HAP-1 (cell line): ENCODE measurements around the gene CSNK1G2.

ENCODE experiments used
- DNase-seq, 2 experiments: peaks; one replicate each; pipeline ENCODE4 v3.0.0-alpha.2; 2016 to 2020; ENCODE audit warnings: low spot score in 2 of 2
- H3K27me3 ChIP-seq: fragments of 250-450 bp; sonication (Bioruptor Pico); 2 replicates; pipeline ENCODE4 v1.5.1; 2020; ENCODE audit warnings: low read depth, mild to moderate bottlenecking, moderate library complexity
- H3K36me3 ChIP-seq: fragments of 250-450 bp; sonication (Bioruptor Pico); replicated peaks from 2 replicates; pipeline ENCODE4 v1.5.1; 2020; ENCODE audit warnings: mild to moderate bottlenecking
- H3K4me1 ChIP-seq: fragments of 250-450 bp; sonication (Bioruptor Pico); 2 replicates; pipeline ENCODE4 v1.5.1; 2020; ENCODE audit warnings: mild to moderate bottlenecking
- H3K4me3 ChIP-seq: fragments of 250-450 bp; sonication (Bioruptor Pico); 2 replicates; pipeline ENCODE4 v1.5.1; 2020; ENCODE audit warnings: mild to moderate bottlenecking, moderate library complexity
- H3K9me3 ChIP-seq: fragments of 250-450 bp; sonication (Bioruptor Pico); 2 replicates; pipeline ENCODE4 v1.5.1; 2020; ENCODE audit warnings: mild to moderate bottlenecking, moderate library complexity
- in situ Hi-C: fragments of 300-500 bp; cut with MboI; formaldehyde crosslinking; loops from 3 replicates; pipeline ENCODE4 v1.14.3; 2020; ENCODE audit warnings: low sequenced_read_pairs, inconsistent platforms, mixed read lengths

The CSNK1G2 gene

DNA sequence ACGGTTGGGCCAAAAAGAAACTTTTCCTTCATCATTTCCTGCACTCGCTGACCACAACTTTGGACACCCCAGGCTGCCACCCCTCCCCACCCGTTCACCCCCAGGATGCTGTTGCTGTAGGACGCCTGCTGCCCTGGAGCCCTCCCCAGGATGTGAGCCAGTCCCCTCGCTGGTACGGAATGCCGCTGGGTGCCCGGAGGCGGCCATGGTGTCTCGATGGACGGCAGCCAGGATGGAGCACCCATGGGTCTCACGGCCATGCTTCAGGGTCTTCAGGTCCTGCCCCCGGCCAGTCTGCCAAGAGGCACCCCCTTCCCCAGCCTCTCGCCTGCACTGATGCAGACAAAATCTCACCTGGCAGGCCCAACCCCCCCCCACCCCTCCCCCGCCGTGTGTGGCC is 15.4 kb upstream of the CSNK1G2 start:
- Histone ChIP-seq H3K4me3 (no peak overlapping the region), H3K36me3 (peaks cover 12% of the 10 kb centered on the region), H3K27me3 (no peaks in the 10 kb centered on the region), H3K9me3 (no peaks in the 10 kb centered on the region), H3K4me1 (0 out of 2 replicates have a peak, but pooled peaks cover 5% of the 10 kb centered on the region)
- no peak for DNase-seq
- in situ Hi-C loops = no loop called here

DNA sequence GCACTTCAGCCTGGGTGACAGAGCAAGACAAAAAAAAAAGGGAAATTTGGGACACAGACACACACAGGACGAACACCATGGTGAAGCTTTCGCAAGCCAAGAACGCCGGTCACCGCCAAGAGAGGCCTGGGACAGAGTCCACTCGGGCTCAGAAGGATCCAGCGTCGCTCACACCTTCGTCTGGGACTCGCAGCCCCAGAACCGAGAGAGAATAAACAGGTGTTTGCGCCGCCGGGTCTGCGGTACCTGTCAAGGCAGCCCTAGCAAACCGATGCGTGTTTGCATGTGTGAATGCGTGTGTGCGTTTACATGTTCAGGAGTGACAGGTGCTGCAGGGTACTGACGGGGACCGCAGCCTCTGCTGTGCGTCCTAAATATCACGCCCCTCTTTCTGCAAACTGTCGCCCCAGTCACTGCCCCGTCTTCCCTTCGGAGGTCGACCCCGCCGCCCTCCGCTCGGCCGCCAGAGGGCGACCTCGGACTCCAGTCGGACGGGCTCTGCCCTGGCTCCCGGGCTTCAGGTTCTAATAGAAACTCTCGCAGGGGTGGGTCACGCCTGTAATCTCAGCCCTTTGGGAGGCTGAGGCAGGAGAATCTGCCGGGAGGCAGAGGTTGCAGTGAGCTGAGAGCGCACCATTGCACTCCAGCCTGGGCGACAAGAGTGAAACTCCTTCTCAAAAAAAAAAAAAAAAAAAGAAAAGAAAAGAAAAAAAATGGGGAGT is 11.8 kb upstream of the CSNK1G2 start:
- Histone ChIP-seq H3K4me1 (0 out of 2 replicates have a peak, but pooled peaks cover 5% of the 10 kb centered on the region), H3K27me3 (no peaks in the 10 kb centered on the region), H3K4me3 (peak overlapping the region; percentile 24), H3K36me3 (peaks cover 4% of the 10 kb centered on the region; the same call in 1 of the 2 replicates), H3K9me3 (0 out of 2 replicates have a peak, but pooled peaks cover 3% of the 10 kb centered on the region)
- in situ Hi-C loops = no loop called here
- DNase-seq = peak; percentile 73 to 89

DNA sequence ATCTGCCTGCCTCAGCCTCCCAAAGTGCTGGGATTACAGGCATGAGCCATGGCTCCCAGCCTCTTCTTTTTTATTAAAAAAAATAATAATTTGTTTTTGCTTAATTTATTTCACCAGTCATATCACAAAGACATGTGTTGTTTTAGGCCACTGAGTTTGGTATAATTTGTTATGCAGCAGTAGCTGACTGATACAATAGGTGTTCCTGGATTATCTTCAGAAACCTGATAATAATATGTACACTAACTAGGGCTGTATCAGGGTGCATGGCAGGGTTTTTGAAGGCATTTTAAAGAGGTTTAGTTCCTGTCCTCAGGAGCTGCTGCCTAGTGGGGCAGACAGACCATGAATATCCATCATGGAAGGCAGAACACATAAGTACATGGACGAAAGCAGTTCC is 9.5 kb upstream of the CSNK1G2 start:
- in situ Hi-C loops = no loop called here
- H3K4me1 ChIP-seq = 0 out of 2 replicates have a peak, but pooled peaks cover 5% of the 10 kb centered on the region

DNA sequence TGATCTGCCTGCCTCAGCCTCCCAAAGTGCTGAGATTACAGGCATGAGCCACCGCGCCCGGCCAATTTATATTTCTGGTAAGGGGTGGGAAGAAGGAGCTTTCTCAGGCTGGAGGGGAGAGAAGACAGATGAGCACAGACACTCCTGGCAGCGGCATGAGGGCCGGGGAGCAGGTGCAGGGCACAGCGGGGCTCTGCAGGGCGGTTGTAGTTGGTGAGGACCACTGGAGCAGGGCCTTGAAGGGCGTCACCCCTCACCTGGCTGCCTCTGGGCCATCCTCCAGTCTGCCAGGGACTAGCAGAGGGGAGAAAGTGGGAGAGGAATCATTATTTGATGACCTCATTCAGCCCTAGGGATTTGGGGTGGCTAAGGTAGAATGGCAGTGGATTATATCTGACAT is 8.6 kb upstream of the CSNK1G2 start:
- 0 out of 2 replicates have a peak, but pooled peaks cover 5% of the 10 kb centered on the region for H3K4me1 ChIP-seq
- in situ Hi-C loops = no loop called here

More for the DNA sequence above, 9.5 kb upstream of the CSNK1G2 start:
- Histone ChIP-seq H3K27me3 (no peaks in the 10 kb centered on the region), H3K9me3 (0 out of 2 replicates have a peak, but pooled peaks cover 3% of the 10 kb centered on the region), H3K36me3 (no peaks in the 10 kb centered on the region), H3K4me3 (no peak overlapping the region)
- no peak for DNase-seq

DNA sequence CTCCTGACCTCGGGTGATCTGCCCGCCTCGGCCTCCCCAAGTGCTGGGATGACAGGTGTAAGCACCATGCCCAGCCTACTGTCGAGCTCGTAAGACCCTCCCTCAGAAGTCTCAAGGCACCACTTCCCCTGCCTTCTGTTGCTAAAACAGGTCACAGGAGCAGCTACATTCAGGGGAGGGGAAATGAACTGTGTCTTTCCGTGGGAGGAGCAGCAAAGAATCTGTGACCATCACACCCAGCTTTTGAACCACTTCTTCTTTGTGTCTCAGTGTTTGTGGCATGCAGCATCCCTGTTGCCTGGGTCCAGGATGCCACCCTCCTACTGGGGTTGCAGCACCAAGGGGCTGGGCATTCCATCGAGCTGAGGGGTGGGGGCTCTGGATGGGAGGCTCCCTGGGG is 7.7 kb upstream of the CSNK1G2 start:
- no peak for DNase-seq
- Histone ChIP-seq H3K27me3 (no peaks in the 10 kb centered on the region), H3K36me3 (no peaks in the 10 kb centered on the region), H3K4me3 (no peak overlapping the region), H3K4me1 (0 out of 2 replicates have a peak, but pooled peaks cover 5% of the 10 kb centered on the region), H3K9me3 (0 out of 2 replicates have a peak, but pooled peaks cover 3% of the 10 kb centered on the region)
- in situ Hi-C loops = no loop called here

More for the DNA sequence above, 8.6 kb upstream of the CSNK1G2 start:
- 0 out of 2 replicates have a peak, but pooled peaks cover 3% of the 10 kb centered on the region for H3K9me3 ChIP-seq
- DNase-seq = no peak
- H3K27me3 ChIP-seq = no peaks in the 10 kb centered on the region
- no peaks in the 10 kb centered on the region for H3K36me3 ChIP-seq
- H3K4me3 ChIP-seq = no peak overlapping the region

DNA sequence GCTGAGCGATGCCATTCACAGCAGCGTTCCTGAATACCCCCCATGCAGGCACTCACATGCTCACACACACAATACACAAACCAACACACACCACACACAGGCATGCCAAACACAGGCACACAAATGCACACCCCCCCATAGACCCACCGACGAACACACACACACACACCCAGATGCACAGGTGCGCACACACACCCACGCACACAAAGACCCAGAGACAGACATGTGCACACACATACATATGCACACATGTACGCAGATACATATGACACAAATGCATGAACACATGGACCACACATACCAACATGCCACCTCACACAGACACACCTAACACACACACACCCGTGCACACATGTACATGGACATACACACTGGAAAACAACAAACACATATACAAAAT is 7.0 kb upstream of the CSNK1G2 start:
- Histone ChIP-seq H3K4me1 (0 out of 2 replicates have a peak, but pooled peaks cover 5% of the 10 kb centered on the region), H3K9me3 (0 out of 2 replicates have a peak, but pooled peaks cover 3% of the 10 kb centered on the region), H3K27me3 (no peaks in the 10 kb centered on the region), H3K4me3 (no peak overlapping the region), H3K36me3 (no peaks in the 10 kb centered on the region)
- DNase-seq = no peak
- in situ Hi-C loops = no loop called here

DNA sequence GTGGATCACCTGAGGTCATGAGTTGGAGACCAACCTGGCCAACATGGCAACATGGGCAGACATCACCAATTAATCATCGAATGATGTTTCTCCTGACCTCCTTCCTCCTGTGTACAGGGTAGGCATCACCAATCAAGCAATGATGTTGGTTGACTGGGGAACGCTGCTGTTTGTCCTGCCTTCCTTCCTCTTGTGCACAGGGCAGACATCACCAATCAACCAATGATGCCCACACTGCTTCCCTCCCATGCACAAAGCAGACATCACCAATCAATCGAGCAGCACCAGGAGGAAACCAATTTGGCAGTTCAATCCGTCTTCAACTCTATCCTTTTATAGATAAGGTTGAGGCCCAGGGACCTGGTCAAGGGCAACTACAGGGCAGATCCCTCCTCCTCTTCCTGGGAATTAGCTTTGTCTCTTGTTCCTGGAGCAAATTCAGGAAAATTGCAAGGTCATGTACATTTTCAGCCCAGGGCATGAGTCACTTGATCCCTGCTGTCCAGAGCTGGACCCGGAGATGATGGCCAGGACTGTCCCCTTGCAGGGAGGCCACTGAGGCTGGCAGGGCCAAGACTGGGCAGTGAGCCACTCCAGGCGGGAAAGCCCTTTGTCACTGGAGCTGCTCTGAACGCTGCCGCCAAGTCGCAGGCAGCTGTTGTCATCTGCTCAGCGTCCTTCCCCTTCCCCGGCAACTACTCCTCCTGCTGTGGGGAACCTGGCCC is 5.3 kb upstream of the CSNK1G2 start:
- no peak for DNase-seq
- H3K4me1 ChIP-seq = peaks cover 6% of the 10 kb centered on the region
- H3K27me3 ChIP-seq = no peaks in the 10 kb centered on the region
- H3K36me3 ChIP-seq = no peaks in the 10 kb centered on the region
- H3K4me3 ChIP-seq = no peak overlapping the region
- in situ Hi-C loops = no loop called here
- 0 out of 2 replicates have a peak, but pooled peaks cover 3% of the 10 kb centered on the region for H3K9me3 ChIP-seq

DNA sequence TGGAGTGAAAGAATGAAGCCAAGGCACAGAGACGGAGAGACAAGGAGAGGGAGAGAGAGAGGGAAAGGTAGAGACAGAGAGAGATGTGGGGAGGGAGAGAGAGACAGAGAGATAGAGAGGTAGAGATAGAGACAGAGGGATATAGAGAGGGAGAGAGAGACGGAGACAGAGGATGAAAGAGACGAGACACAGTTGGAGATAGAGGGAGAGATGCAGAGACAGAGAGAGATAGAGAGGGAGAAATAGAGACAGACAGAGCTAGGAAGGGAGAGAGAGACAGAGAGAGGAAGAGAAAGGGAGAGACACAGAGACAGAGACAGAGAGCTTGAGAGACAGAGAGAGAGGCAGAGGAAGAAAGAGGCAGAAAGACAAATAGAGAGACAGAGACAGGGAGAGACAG is 4.5 kb upstream of the CSNK1G2 start:
- H3K4me3 ChIP-seq = no peak overlapping the region
- H3K36me3 ChIP-seq = no peaks in the 10 kb centered on the region
- in situ Hi-C loops = no loop called here
- no peak for DNase-seq
- no peaks in the 10 kb centered on the region for H3K27me3 ChIP-seq
- H3K4me1 ChIP-seq = peaks cover 6% of the 10 kb centered on the region
- 0 out of 2 replicates have a peak, but pooled peaks cover under 1% of the 10 kb centered on the region for H3K9me3 ChIP-seq

DNA sequence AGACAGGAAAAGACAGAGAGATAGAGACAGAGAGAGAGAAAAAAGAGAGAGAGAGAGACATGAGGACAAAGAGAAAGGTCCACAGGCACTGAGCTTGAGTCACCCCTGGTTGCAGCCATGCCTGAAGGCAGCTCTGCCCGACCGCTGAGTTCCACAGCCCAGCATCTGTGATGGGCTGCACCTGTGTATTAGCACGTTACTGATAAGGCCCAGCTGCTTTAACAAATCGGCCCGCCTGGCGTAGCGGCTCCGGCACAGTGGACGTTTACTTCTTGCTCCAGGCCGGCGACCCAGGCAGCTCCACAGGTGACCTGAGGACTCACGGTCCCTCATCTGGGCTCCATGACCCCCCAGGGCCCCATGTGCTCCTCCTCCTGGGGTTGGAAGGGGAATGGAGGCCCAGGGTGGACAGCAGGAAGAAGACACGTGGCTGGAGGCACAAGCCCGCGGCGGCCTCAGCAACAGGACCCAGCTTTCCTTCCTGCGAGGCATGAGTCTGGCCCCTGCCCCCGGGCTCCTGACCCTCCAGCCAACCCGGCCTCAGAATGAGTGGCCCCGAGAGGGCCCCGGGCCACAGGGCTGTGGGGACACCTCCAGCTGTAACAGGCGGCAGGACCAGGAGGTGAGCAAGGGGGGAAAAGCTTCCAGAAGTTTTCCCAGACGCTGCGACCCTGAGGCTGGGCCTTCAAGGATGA is 3.9 kb upstream of the CSNK1G2 start:
- in situ Hi-C loops = no loop called here
- DNase-seq = no peak
- no peaks in the 10 kb centered on the region for H3K9me3 ChIP-seq
- peaks cover 6% of the 10 kb centered on the region for H3K4me1 ChIP-seq
- no peak overlapping the region for H3K4me3 ChIP-seq
- no peaks in the 10 kb centered on the region for H3K27me3 ChIP-seq
- H3K36me3 ChIP-seq = no peaks in the 10 kb centered on the region

DNA sequence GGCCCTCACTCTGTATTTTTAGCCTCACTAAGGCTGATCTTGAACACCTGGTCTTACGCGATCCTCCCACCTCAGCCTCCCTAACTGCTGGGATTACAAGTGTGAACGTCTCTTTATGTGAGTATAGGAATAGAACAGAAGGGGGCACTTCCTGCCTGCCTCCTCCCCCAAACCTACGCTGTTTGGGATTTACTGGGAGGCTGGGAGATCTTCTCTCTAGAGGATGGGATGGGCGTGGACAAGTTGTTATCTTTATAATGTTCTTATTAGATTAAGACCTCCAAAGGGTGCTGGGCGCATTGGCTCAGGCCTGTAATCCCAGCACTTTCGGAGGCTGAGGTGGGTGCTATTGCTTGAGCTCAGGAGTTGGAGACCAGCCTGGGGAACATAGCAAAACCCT is 2.9 kb upstream of the CSNK1G2 start:
- Histone ChIP-seq H3K27me3 (no peaks in the 10 kb centered on the region), H3K4me1 (peaks cover 9% of the 10 kb centered on the region), H3K9me3 (no peaks in the 10 kb centered on the region), H3K36me3 (no peaks in the 10 kb centered on the region), H3K4me3 (no peak overlapping the region)
- in situ Hi-C loops = no loop called here
- no peak for DNase-seq

DNA sequence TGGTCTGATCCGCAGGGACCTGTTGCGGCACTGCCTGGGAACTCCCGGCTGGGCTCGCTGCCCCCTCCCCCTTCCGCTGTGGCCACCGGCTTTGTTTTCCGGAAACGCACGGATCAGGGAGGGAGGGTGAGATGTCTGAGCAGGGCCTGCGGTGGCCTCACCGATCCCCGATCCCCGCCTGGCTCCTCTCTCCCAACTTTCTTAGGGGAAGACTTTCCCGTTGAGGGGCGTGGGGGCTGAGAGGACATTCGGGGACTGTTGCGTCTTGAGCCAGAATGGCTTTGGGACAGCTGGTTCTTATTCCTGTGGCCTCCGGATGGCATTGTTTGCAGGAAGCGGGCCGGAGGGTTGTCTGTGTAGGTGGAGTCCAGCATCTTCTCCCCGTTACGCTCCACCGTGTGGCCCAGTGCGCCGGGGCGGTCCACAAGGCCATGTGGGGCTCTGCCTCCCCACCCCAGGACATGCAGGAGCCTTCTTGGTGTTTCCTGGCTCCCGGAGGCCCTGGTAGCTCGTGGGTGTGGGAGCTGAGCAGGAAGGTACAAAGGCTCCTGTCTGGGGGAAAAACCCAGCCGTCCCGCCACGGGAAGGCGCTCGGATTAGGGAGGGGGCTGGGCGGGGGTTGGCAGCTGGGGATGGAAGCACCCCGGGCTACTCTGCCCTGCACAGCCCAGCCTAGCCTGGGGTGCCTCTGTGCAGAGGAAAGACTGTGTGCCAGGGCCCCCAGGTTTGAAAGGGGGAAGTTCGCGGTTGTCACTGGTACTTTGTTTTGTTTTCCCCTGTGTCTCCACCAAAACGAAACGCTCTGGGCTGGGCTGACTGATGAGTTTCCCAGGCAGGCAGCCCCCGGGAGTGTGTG is 1.3 kb downstream of the CSNK1G2 start:
- no peaks in the 10 kb centered on the region for H3K36me3 ChIP-seq
- H3K27me3 ChIP-seq = no peaks in the 10 kb centered on the region
- in situ Hi-C loops = no loop called here
- peak; percentile 76 to 90 for DNase-seq
- peak overlapping the region; percentile 82 for H3K4me3 ChIP-seq
- H3K4me1 ChIP-seq = peaks cover 14% of the 10 kb centered on the region
- no peaks in the 10 kb centered on the region for H3K9me3 ChIP-seq

DNA sequence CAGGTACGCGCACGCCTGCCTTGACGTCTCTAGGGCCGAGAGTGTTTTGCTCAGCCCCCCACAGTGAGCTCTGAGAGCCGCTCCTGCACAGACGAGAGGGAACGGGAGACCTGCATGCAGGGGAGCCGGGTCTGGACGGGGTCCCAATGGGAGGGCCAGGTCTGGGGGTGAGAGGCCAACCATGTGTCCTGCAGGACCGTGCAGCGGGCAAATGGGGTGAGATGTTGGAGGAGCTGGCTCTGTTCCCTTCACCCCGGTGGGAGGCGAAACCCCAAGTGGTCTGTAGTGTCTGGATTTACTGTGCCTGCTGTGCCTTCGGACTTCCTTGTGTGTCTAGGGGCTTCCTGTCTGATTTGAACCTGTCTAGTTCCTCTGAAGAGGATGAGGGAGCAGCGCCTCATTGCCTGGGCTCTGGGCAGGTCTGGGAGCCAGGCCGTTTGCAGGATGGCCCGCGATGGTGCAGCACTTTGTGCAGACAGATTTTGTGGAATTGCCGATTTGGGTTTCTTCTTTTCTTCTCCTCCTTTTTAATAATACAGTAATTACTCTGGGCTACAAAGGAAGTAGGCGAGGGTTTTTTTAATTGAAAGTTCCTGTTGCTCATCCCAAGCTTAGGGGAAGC is 2.1 kb downstream of the CSNK1G2 start:
- no peaks in the 10 kb centered on the region for H3K27me3 ChIP-seq
- peaks cover 14% of the 10 kb centered on the region for H3K4me1 ChIP-seq
- peak in 1 of 2 experiments; percentile 30 for DNase-seq
- no peaks in the 10 kb centered on the region for H3K36me3 ChIP-seq
- in situ Hi-C loops = no loop called here
- H3K9me3 ChIP-seq = no peaks in the 10 kb centered on the region
- peak overlapping the region; percentile 82 for H3K4me3 ChIP-seq
